H1 (cell line): ENCODE measurements around the gene INPP5A. TPM values are rescaled to one million over a fixed set of nuclear protein-coding genes. Genes with fewer than 3 reads are reported as not detected.

Source experiments
- EP300 ChIP-seq, 2 experiments: IDR thresholded peaks; 1 replicate in 1 of 2; 2 replicates in 1 of 2; pipeline ENCODE4 v1.6.1; 2011 to 2012; ENCODE audit warnings: low read depth in 2 of 2, low read length in 2 of 2, mild to moderate bottlenecking in 2 of 2, borderline replicate concordance in 1 of 2, inconsistent platforms in 1 of 2, moderate library complexity in 1 of 2
- polyA plus RNA-seq, 7 experiments: library from polyadenylated mRNA; depleted of rRNA in 3 of 7; stranded (reverse) in 5 of 7; unstranded in 2 of 7; fragments of >200 nt in 5 of 7; fragments of 200-250 nt in 2 of 7; gene quantifications; 1 replicate in 5 of 7; 2 replicates in 1 of 7; 4 replicates in 1 of 7; pipeline versions ENCODE4 v1.2.1 to v1.2.3, GENCODE V29; 2011 to 2013; ENCODE audit warnings: missing spikeins in 2 of 7, mixed read lengths in 2 of 7
- total RNA-seq: library from RNA; stranded (reverse); fragmentation: NEBNext Ultra II Directional; extraction: Animal tissue kit (Norgen Biotek cat#: 25700); gene quantifications from 2 replicates; pipeline ENCODE4 v1.2.1, GENCODE V29; 2021
- TF ChIP-seq, protein P1 (sequence below): fragments of 300-600 bp; sonication (generic); IDR thresholded peaks from 2 replicates; pipeline ENCODE4 v1.7.1; 2012; ENCODE audit warnings: low read length, moderate library complexity, mild to moderate bottlenecking, inconsistent platforms; ENCODE audit not compliant: insufficient replicate concordance

The INPP5A gene
- total and polyA plus RNA-seq, 2 of the 8 experiments (the other 6 are each of a cell fraction or from before 2014, with no cell fraction given), result 19.7 to 27.5 TPM

DNA sequence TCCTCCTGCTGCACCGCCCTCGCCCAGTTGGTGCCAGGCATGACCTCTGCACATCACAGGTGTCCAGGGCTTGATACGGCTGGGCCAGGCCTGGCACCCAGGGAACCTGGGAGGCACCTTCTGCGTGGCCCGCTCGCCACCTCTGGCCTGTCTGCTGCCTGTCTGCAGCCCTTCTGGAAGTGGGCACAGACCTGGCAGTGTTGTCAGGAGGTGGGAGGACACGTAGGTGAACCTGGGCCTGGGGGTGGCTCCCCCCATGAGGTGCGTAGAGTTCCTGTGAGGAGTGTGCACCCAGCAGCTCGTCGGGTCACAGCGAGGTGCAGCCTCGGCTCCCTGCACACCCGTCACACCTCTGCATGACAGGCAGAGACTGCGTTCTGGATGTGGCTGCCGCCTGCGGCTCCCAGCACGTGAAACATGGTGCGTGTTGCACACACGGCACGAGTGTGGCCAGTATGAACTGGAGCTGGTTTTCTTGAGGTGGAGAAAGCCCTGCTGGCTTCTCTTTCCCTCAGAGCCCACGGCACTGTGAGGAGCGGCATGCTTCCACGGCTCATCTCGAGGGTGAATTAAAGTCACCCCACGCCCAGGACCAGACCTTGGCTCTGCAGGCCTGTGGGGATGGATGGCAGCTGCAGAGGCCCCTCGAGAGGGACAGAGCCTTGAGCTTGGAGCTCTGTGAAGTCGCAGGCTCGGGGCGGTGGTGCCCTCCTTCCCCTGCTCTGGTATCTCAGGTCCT is 24.8 kb downstream of the INPP5A start (continued):
- TF ChIP-seq EP300 (IDR thresholded peaks at IDR 0.05; ENCODE audit: borderline replicate concordance in 1 of 2, low read depth in 2 of 2, low read length in 2 of 2), result no peak
- TF ChIP-seq, protein P1, sequence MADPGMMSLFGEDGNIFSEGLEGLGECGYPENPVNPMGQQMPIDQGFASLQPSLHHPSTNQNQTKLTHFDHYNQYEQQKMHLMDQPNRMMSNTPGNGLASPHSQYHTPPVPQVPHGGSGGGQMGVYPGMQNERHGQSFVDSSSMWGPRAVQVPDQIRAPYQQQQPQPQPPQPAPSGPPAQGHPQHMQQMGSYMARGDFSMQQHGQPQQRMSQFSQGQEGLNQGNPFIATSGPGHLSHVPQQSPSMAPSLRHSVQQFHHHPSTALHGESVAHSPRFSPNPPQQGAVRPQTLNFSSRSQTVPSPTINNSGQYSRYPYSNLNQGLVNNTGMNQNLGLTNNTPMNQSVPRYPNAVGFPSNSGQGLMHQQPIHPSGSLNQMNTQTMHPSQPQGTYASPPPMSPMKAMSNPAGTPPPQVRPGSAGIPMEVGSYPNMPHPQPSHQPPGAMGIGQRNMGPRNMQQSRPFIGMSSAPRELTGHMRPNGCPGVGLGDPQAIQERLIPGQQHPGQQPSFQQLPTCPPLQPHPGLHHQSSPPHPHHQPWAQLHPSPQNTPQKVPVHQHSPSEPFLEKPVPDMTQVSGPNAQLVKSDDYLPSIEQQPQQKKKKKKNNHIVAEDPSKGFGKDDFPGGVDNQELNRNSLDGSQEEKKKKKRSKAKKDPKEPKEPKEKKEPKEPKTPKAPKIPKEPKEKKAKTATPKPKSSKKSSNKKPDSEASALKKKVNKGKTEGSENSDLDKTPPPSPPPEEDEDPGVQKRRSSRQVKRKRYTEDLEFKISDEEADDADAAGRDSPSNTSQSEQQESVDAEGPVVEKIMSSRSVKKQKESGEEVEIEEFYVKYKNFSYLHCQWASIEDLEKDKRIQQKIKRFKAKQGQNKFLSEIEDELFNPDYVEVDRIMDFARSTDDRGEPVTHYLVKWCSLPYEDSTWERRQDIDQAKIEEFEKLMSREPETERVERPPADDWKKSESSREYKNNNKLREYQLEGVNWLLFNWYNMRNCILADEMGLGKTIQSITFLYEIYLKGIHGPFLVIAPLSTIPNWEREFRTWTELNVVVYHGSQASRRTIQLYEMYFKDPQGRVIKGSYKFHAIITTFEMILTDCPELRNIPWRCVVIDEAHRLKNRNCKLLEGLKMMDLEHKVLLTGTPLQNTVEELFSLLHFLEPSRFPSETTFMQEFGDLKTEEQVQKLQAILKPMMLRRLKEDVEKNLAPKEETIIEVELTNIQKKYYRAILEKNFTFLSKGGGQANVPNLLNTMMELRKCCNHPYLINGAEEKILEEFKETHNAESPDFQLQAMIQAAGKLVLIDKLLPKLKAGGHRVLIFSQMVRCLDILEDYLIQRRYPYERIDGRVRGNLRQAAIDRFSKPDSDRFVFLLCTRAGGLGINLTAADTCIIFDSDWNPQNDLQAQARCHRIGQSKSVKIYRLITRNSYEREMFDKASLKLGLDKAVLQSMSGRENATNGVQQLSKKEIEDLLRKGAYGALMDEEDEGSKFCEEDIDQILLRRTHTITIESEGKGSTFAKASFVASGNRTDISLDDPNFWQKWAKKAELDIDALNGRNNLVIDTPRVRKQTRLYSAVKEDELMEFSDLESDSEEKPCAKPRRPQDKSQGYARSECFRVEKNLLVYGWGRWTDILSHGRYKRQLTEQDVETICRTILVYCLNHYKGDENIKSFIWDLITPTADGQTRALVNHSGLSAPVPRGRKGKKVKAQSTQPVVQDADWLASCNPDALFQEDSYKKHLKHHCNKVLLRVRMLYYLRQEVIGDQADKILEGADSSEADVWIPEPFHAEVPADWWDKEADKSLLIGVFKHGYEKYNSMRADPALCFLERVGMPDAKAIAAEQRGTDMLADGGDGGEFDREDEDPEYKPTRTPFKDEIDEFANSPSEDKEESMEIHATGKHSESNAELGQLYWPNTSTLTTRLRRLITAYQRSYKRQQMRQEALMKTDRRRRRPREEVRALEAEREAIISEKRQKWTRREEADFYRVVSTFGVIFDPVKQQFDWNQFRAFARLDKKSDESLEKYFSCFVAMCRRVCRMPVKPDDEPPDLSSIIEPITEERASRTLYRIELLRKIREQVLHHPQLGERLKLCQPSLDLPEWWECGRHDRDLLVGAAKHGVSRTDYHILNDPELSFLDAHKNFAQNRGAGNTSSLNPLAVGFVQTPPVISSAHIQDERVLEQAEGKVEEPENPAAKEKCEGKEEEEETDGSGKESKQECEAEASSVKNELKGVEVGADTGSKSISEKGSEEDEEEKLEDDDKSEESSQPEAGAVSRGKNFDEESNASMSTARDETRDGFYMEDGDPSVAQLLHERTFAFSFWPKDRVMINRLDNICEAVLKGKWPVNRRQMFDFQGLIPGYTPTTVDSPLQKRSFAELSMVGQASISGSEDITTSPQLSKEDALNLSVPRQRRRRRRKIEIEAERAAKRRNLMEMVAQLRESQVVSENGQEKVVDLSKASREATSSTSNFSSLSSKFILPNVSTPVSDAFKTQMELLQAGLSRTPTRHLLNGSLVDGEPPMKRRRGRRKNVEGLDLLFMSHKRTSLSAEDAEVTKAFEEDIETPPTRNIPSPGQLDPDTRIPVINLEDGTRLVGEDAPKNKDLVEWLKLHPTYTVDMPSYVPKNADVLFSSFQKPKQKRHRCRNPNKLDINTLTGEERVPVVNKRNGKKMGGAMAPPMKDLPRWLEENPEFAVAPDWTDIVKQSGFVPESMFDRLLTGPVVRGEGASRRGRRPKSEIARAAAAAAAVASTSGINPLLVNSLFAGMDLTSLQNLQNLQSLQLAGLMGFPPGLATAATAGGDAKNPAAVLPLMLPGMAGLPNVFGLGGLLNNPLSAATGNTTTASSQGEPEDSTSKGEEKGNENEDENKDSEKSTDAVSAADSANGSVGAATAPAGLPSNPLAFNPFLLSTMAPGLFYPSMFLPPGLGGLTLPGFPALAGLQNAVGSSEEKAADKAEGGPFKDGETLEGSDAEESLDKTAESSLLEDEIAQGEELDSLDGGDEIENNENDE, result no peak
